CD8-positive, alpha-beta memory T cell (primary cell): ENCODE measurements around the gene RAI1. TPM values are rescaled to one million over a fixed set of nuclear protein-coding genes. Genes with fewer than 3 reads are reported as not detected.

Experiments used
- CTCF ChIA-PET: fragments of 350-600 bp; sonication (Branson Sonifier 250); formaldehyde crosslinking; loops from one replicate; lab custom pipeline; 2021; ENCODE audit warnings: antibody characterized with exemption; lab: Charles Lee
- POLR2A ChIA-PET: fragments of 350-600 bp; sonication (Branson Sonifier 250); formaldehyde crosslinking; loops from one replicate; lab custom pipeline; 2021; ENCODE audit warnings: antibody characterized with exemption; lab: Charles Lee
- DNase-seq, 5 donors: peaks; one replicate each; pipeline versions ENCODE4 v3.0.0 to v3.0.0-alpha.2; 2020 to 2022; ENCODE audit warnings: mixed read lengths in 1 of 5
- H3K27ac ChIP-seq: one replicate; pipeline ENCODE4 v1.7.0; 2013; ENCODE audit warnings: low read depth, mild to moderate bottlenecking, low read length, moderate library complexity
- H3K27me3 ChIP-seq: 2 replicates; pipeline ENCODE4 v1.7.0; 2013; ENCODE audit warnings: low read length, mild to moderate bottlenecking; ENCODE audit not compliant: insufficient read depth, poor library complexity, severe bottlenecking
- H3K36me3 ChIP-seq: 2 replicates; pipeline ENCODE4 v1.7.0; 2013; ENCODE audit warnings: mild to moderate bottlenecking, low read length, moderate library complexity; ENCODE audit not compliant: insufficient read depth
- H3K4me1 ChIP-seq: 2 replicates; pipeline ENCODE4 v1.7.0; 2013; ENCODE audit warnings: mild to moderate bottlenecking, low read length, moderate library complexity; ENCODE audit not compliant: insufficient read depth
- H3K4me3 ChIP-seq: 2 replicates; pipeline ENCODE4 v1.7.0; 2013; ENCODE audit warnings: mild to moderate bottlenecking, low read length
- H3K9me3 ChIP-seq: 2 replicates; pipeline ENCODE4 v1.7.0; 2013; ENCODE audit warnings: mild to moderate bottlenecking, low read length
- H3K27ac Mint-ChIP-seq, 8 donors: one replicate each; pipeline ENCODE4 v1.8.0; 2020 to 2021; ENCODE audit warnings: mixed read lengths in 8 of 8, mild to moderate bottlenecking in 6 of 8, inconsistent platforms in 3 of 8, moderate library complexity in 3 of 8
- H3K27me3 Mint-ChIP-seq, 2 donors: one replicate each; pipeline ENCODE4 v1.8.0; 2020 to 2021; ENCODE audit warnings: mixed read lengths in 2 of 2, mild to moderate bottlenecking in 1 of 2, moderate library complexity in 1 of 2
- H3K36me3 Mint-ChIP-seq, 3 donors: one replicate each; pipeline ENCODE4 v1.8.0; 2020 to 2021; ENCODE audit warnings: mixed read lengths in 3 of 3, inconsistent platforms in 1 of 3, mild to moderate bottlenecking in 1 of 3
- H3K4me1 Mint-ChIP-seq, 3 donors: one replicate each; pipeline ENCODE4 v1.8.0; 2020 to 2021; ENCODE audit warnings: mixed read lengths in 3 of 3, inconsistent platforms in 1 of 3, mild to moderate bottlenecking in 1 of 3
- H3K4me3 Mint-ChIP-seq, 7 donors: one replicate each; pipeline ENCODE4 v1.8.0; 2020 to 2021; ENCODE audit warnings: mixed read lengths in 7 of 7, mild to moderate bottlenecking in 6 of 7, moderate library complexity in 4 of 7, inconsistent platforms in 2 of 7
- H3K9me3 Mint-ChIP-seq, 5 donors: one replicate each; pipeline ENCODE4 v1.8.0; 2020 to 2022; ENCODE audit warnings: mixed read lengths in 5 of 5, mild to moderate bottlenecking in 3 of 5, moderate library complexity in 2 of 5, inconsistent platforms in 1 of 5
- polyA plus RNA-seq: library from polyadenylated mRNA; unstranded; fragments of 300-500 nt; fragmentation: Illumina TruSeq; gene quantifications from one replicate; pipeline ENCODE4 v1.2.3, GENCODE V29; 2021
- total RNA-seq, 2 experiments: library from RNA; stranded (reverse); gene quantifications; one replicate each; pipeline ENCODE4 v1.2.3, GENCODE V29; 2021

The RAI1 gene
- total and polyA plus RNA-seq, 3 experiments from 2014 or later = 5.6 to 20.2 (median 19.7) TPM

GRCh38 chr17:17749921-17750320 lies 68.7 kb downstream of the RAI1 start:
- ChIA-PET POLR2A (interaction anchor here (1.2 kb wide), 1 partner anchor 222 kb away, joined by 3 read pairs; the partner anchor contains the start of genes DRC3 and TOM1L2), CTCF (interaction anchor here (1.0 to 1.4 kb wide), 5 partner anchors 10 to 63 kb away, joined by 3 to 5 read pairs (median 4); no protein-coding TSS in a partner anchor)
- H3K27ac Mint-ChIP-seq = peak overlapping the region; percentile 73 to 100 (median 100)
- H3K4me1 ChIP-seq = peaks cover 52% of the 10 kb centered on the region
- peaks cover 46 to 52% (median 46%) of the 10 kb centered on the region in 3 donors for H3K4me1 Mint-ChIP-seq
- peaks cover 0 to 2% (median 0%) of the 10 kb centered on the region in 3 donors for H3K36me3 Mint-ChIP-seq
- no peaks in the 10 kb centered on the region for H3K27me3 Mint-ChIP-seq
- H3K9me3 ChIP-seq = no peaks in the 10 kb centered on the region
- H3K27me3 ChIP-seq = no peaks in the 10 kb centered on the region
- no peak overlapping the region for H3K27ac ChIP-seq
- H3K4me3 ChIP-seq = no peak overlapping the region
- DNase-seq = peak; percentile 20 to 67 (median 50)
- no peaks in the 10 kb centered on the region for H3K36me3 ChIP-seq
- H3K4me3 Mint-ChIP-seq = peak overlapping the region in 6 of 7 donors; percentile 37 to 87 (median 57)
- H3K9me3 Mint-ChIP-seq = no peaks in the 10 kb centered on the region

- no peaks in the 10 kb centered on the region for H3K9me3 Mint-ChIP-seq
- no peaks in the 10 kb centered on the region for H3K27me3 Mint-ChIP-seq
- H3K4me1 Mint-ChIP-seq = peaks cover 46 to 52% (median 46%) of the 10 kb centered on the region in 3 donors
- Histone ChIP-seq H3K27me3 (no peaks in the 10 kb centered on the region), H3K4me1 (peaks cover 56% of the 10 kb centered on the region), H3K36me3 (no peaks in the 10 kb centered on the region), H3K9me3 (no peaks in the 10 kb centered on the region), H3K27ac (peak overlapping the region; percentile 80), H3K4me3 (peak overlapping the region; percentile 73)
- H3K36me3 Mint-ChIP-seq = peaks cover 0 to 2% (median 0%) of the 10 kb centered on the region in 3 donors
- H3K4me3 Mint-ChIP-seq = peak overlapping the region; percentile 70 to 93 (median 87)
- peak; percentile 10 to 74 (median 54) for DNase-seq
- H3K27ac Mint-ChIP-seq = peak overlapping the region; percentile 95 to 100 (median 100)
- ChIA-PET POLR2A (interaction anchor here (1.0 kb wide), 1 partner anchor 86 kb away, joined by 4 read pairs; the partner anchor contains the start of gene SREBF1), CTCF (interaction anchor here (0.8 to 1.1 kb wide), 3 partner anchors 58 to 71 kb away, joined by 3 to 4 read pairs (median 3); no protein-coding TSS in a partner anchor)
Measured at GRCh38 chr17:17750881-17751280, 69.6 kb downstream of the RAI1 start.

GRCh38 chr17:17751489-17752088 lies 70.3 kb downstream of the RAI1 start:
- ChIA-PET POLR2A (interaction anchor here (1.0 kb wide), 1 partner anchor 85 kb away, joined by 4 read pairs; the partner anchor contains the start of gene SREBF1), CTCF (interaction anchor here (0.8 to 1.0 kb wide), 2 partner anchors 70 to 72 kb away, joined by 3 to 4 read pairs; no protein-coding TSS in a partner anchor)
- Histone ChIP-seq H3K36me3 (no peaks in the 10 kb centered on the region), H3K27ac (peak overlapping the region; percentile 80), H3K27me3 (no peaks in the 10 kb centered on the region), H3K4me1 (peaks cover 59% of the 10 kb centered on the region), H3K9me3 (no peaks in the 10 kb centered on the region), H3K4me3 (peak overlapping the region; percentile 73)
- Mint-ChIP-seq H3K9me3 (no peaks in the 10 kb centered on the region), H3K36me3 (peaks cover 0 to 2% (median 0%) of the 10 kb centered on the region in 3 donors), H3K4me3 (peak overlapping the region; percentile 77 to 93 (median 87)), H3K27ac (peak overlapping the region; percentile 95 to 100 (median 100)), H3K27me3 (no peaks in the 10 kb centered on the region), H3K4me1 (peaks cover 48 to 54% (median 49%) of the 10 kb centered on the region in 3 donors)
- peak in 1 of 5 donors; percentile 31 for DNase-seq

- peak; percentile 96 to 99 (median 98) for DNase-seq
- H3K27me3 ChIP-seq = no peaks in the 10 kb centered on the region
- H3K27me3 Mint-ChIP-seq = no peaks in the 10 kb centered on the region
- H3K4me1 Mint-ChIP-seq = peaks cover 54 to 61% (median 56%) of the 10 kb centered on the region in 3 donors
- H3K9me3 Mint-ChIP-seq = no peaks in the 10 kb centered on the region
- peak overlapping the region; percentile 95 to 100 (median 100) for H3K27ac Mint-ChIP-seq
- H3K4me3 ChIP-seq = peak overlapping the region; percentile 74
- peaks cover 65% of the 10 kb centered on the region for H3K4me1 ChIP-seq
- H3K27ac ChIP-seq = peak overlapping the region; percentile 80
- H3K36me3 Mint-ChIP-seq = peaks cover 0 to 2% (median 0%) of the 10 kb centered on the region in 3 donors
- ChIA-PET POLR2A (no interaction called here), CTCF (no interaction called here)
- no peaks in the 10 kb centered on the region for H3K36me3 ChIP-seq
- H3K9me3 ChIP-seq = no peaks in the 10 kb centered on the region
- H3K4me3 Mint-ChIP-seq = peak overlapping the region; percentile 77 to 93 (median 90)
Measured at GRCh38 chr17:17752089-17752820, 71.0 kb downstream of the RAI1 start.

GRCh38 chr17:17752821-17753321 lies 71.6 kb downstream of the RAI1 start:
- Mint-ChIP-seq H3K4me3 (peak overlapping the region; percentile 77 to 93 (median 90)), H3K27me3 (no peaks in the 10 kb centered on the region), H3K36me3 (peaks cover 0 to 2% (median 0%) of the 10 kb centered on the region in 3 donors), H3K27ac (peak overlapping the region; percentile 95 to 100 (median 100)), H3K4me1 (peaks cover 59 to 67% (median 62%) of the 10 kb centered on the region in 3 donors), H3K9me3 (no peaks in the 10 kb centered on the region)
- no peaks in the 10 kb centered on the region for H3K36me3 ChIP-seq
- H3K9me3 ChIP-seq = no peaks in the 10 kb centered on the region
- POLR2A ChIA-PET = no interaction called here
- CTCF ChIA-PET = no interaction called here
- H3K4me3 ChIP-seq = peak overlapping the region; percentile 74
- DNase-seq = peak in 1 of 5 donors; percentile 10
- peak overlapping the region; percentile 75 for H3K27ac ChIP-seq
- no peaks in the 10 kb centered on the region for H3K27me3 ChIP-seq
- H3K4me1 ChIP-seq = peaks cover 71% of the 10 kb centered on the region

GRCh38 chr17:17754719-17755686 lies 73.7 kb downstream of the RAI1 start:
- peaks cover 0 to 4% (median 0%) of the 10 kb centered on the region in 3 donors for H3K36me3 Mint-ChIP-seq

GRCh38 chr17:17755715-17756114 lies 74.5 kb downstream of the RAI1 start:
- Histone ChIP-seq H3K36me3 (no peaks in the 10 kb centered on the region), H3K4me1 (peaks cover 63% of the 10 kb centered on the region), H3K4me3 (no peak overlapping the region), H3K9me3 (no peaks in the 10 kb centered on the region), H3K27ac (no peak overlapping the region), H3K27me3 (no peaks in the 10 kb centered on the region)
- no peak overlapping the region for H3K27ac Mint-ChIP-seq
- peaks cover 0 to 4% (median 0%) of the 10 kb centered on the region in 3 donors for H3K36me3 Mint-ChIP-seq
- ChIA-PET POLR2A (no interaction called here), CTCF (no interaction called here)
- no peak for DNase-seq
- H3K4me3 Mint-ChIP-seq = peak overlapping the region in 1 of 7 donors; percentile 36
- H3K9me3 Mint-ChIP-seq = no peaks in the 10 kb centered on the region
- H3K27me3 Mint-ChIP-seq = no peaks in the 10 kb centered on the region
- H3K4me1 Mint-ChIP-seq = peaks cover 42 to 57% (median 43%) of the 10 kb centered on the region in 3 donors

More at GRCh38 chr17:17754719-17755686, 73.7 kb downstream of the RAI1 start:
- Histone ChIP-seq H3K4me3 (no peak overlapping the region), H3K4me1 (peaks cover 70% of the 10 kb centered on the region), H3K27me3 (no peaks in the 10 kb centered on the region), H3K27ac (no peak overlapping the region), H3K36me3 (no peaks in the 10 kb centered on the region), H3K9me3 (no peaks in the 10 kb centered on the region)
- no peak for DNase-seq
- H3K4me3 Mint-ChIP-seq = peak overlapping the region in 1 of 7 donors; percentile 24
- ChIA-PET POLR2A (interaction anchor here (0.5 kb wide), 1 partner anchor 20 kb away, joined by 6 read pairs; no protein-coding TSS in a partner anchor), CTCF (no interaction called here)
- no peaks in the 10 kb centered on the region for H3K27me3 Mint-ChIP-seq
- no peaks in the 10 kb centered on the region for H3K9me3 Mint-ChIP-seq
- H3K4me1 Mint-ChIP-seq = peaks cover 49 to 62% (median 49%) of the 10 kb centered on the region in 3 donors
- H3K27ac Mint-ChIP-seq = no peak overlapping the region
